ENCODE results near the gene TP63.

DNA sequence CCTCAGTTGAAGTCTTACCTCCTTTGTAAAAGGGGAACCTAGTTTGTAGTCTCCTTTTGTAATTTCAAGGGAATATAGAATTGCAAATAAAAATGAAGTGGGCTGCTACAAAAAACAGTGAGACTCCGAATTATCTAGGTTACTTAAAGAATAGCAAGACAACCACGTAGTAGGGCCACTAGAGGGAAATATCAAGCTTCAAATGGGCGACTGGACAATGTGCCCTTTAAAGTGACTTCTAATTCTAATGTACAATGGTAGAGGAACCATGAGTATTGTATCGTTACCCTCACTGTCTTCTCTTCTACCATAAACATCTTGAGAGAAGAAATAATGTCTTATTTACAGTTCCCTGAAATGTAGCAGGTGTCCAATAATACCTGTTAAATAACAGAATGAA lies 56.3 kb downstream of the TP63 start:
- TF ChIP-seq POLR2AphosphoS5 (IDR thresholded peaks at IDR 0.05; ENCODE audit: low read depth) = no peak
- TF ChIP-seq, protein P1, sequence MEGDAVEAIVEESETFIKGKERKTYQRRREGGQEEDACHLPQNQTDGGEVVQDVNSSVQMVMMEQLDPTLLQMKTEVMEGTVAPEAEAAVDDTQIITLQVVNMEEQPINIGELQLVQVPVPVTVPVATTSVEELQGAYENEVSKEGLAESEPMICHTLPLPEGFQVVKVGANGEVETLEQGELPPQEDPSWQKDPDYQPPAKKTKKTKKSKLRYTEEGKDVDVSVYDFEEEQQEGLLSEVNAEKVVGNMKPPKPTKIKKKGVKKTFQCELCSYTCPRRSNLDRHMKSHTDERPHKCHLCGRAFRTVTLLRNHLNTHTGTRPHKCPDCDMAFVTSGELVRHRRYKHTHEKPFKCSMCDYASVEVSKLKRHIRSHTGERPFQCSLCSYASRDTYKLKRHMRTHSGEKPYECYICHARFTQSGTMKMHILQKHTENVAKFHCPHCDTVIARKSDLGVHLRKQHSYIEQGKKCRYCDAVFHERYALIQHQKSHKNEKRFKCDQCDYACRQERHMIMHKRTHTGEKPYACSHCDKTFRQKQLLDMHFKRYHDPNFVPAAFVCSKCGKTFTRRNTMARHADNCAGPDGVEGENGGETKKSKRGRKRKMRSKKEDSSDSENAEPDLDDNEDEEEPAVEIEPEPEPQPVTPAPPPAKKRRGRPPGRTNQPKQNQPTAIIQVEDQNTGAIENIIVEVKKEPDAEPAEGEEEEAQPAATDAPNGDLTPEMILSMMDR (IDR thresholded peaks at IDR 0.05; ENCODE audit: insufficient read depth, low read length) = no peak
